A549 (cell line): Measurements from ENCODE around the gene CC2D1A.

ENCODE experiments used
- BHLHE40 ChIP-seq: IDR thresholded peaks from 2 replicates; pipeline ENCODE4 v1.6.1; 2012; ENCODE audit warnings: low read depth, low read length, inconsistent platforms
- CTCF ChIP-seq: fragments of >200 bp; sonication (Bioruptor Twin); formaldehyde crosslinking; IDR thresholded peaks from 3 replicates; pipeline ENCODE4 v1.5.1; 2016
- ESRRA ChIP-seq: fragments of 150-350 bp; IDR thresholded peaks from 2 replicates; pipeline ENCODE4 v1.6.1; 2014; ENCODE audit warnings: mild to moderate bottlenecking, low read length, borderline replicate concordance
- HDAC2 ChIP-seq: fragments of 200-600 bp; sonication (generic); IDR thresholded peaks from 2 replicates; pipeline ENCODE4 v1.6.1; 2016
- HMGXB4 ChIP-seq: fragments of 250-450 bp; sonication (Bioruptor Pico); IDR thresholded peaks from 2 replicates; pipeline ENCODE4 v1.5.0; 2021; ENCODE audit warnings: mild to moderate bottlenecking, moderate library complexity, borderline replicate concordance
- HOXB13 ChIP-seq: fragments of 250-450 bp; sonication (Bioruptor Pico); IDR thresholded peaks from 2 replicates; pipeline ENCODE4 v1.5.0; 2020; ENCODE audit warnings: low read depth, mild to moderate bottlenecking, moderate library complexity
- JUN ChIP-seq, 2 experiments: fragments of >200 bp; sonication (Bioruptor Twin); formaldehyde crosslinking; IDR thresholded peaks; 2 replicates in 1 of 2; 3 replicates in 1 of 2; pipeline ENCODE4 v1.6.1; 2016 to 2017
- MYC ChIP-seq: IDR thresholded peaks from 2 replicates; pipeline ENCODE4 v1.6.1; 2012; ENCODE audit warnings: mild to moderate bottlenecking, inconsistent platforms, low read length, improper control_type of control experiment, borderline replicate concordance
- NPAS2 ChIP-seq: fragments of 250-450 bp; sonication (Bioruptor Pico); IDR thresholded peaks from 2 replicates; pipeline ENCODE4 v1.8.0; 2022; ENCODE audit warnings: mild to moderate bottlenecking, moderate library complexity, borderline replicate concordance
- POLR2A ChIP-seq: IDR thresholded peaks from 2 replicates; pipeline ENCODE4 v1.6.1; 2012; ENCODE audit warnings: mild to moderate bottlenecking, low read length
- RAD21 ChIP-seq, 2 experiments: fragments of >200 bp in 1 of 2; sonication (Bioruptor Twin) in 1 of 2; formaldehyde crosslinking in 1 of 2; IDR thresholded peaks in 1 of 2; conservative IDR thresholded peaks in 1 of 2; 2 replicates in 1 of 2; 3 replicates in 1 of 2; pipeline ENCODE4 v1.6.1; 2012 to 2018; ENCODE audit warnings: inconsistent platforms in 1 of 2
- REST ChIP-seq: fragments of 200-600 bp; sonication (generic); IDR thresholded peaks from 2 replicates; pipeline ENCODE4 v1.6.1; 2016; ENCODE audit warnings: antibody characterized with exemption, mild to moderate bottlenecking, moderate library complexity
- ZFP36 ChIP-seq: fragments of 450-650 bp; IDR thresholded peaks from 2 replicates; pipeline ENCODE4 v1.6.1; 2014; ENCODE audit warnings: borderline replicate concordance; ENCODE audit not compliant: partially characterized antibody

- no peak for TF ChIP-seq CTCF
- TF ChIP-seq RAD21 (conservative IDR thresholded peaks at IDR 0.05 in 1 of 2, IDR thresholded peaks at IDR 0.05 in 1 of 2): no peak
- no peak for TF ChIP-seq HOXB13 (CRISPR knock-in tag)
- no peak for TF ChIP-seq HDAC2
- TF ChIP-seq POLR2A: no peak
- TF ChIP-seq BHLHE40: no peak
- TF ChIP-seq JUN (IDR thresholded peaks at IDR 0.05): no peak
- TF ChIP-seq ESRRA: no peak
- no peak for TF ChIP-seq MYC
- TF ChIP-seq HMGXB4: no peak
- no peak for TF ChIP-seq ZFP36
- TF ChIP-seq REST: no peak
- no peak for TF ChIP-seq NPAS2 (CRISPR knock-in tag)
These were observed 73.7 kb downstream of the CC2D1A start for GRCh38 chr19:13979686-13980085.
